ENCODE data around the gene PCGF6.
"Not testable (repeated sequence)": the region's sequence is repeated elsewhere in the genome, so short reads cannot be mapped to it uniquely, and the experiment has no call there.

The PCGF6 gene

GRCh38 chr10:103276896-103277712, 73.8 kb downstream of the PCGF6 start, which contains the start of gene INA:
TSS of gene INA (plus strand) at chr10:103277138. CDS start at chr10:103277212, 74 bp downstream.
- no peak for TF ChIP-seq CTCF (IDR thresholded peaks at IDR 0.05; ENCODE audit: control insufficient read depth, extremely low read depth, insufficient read depth)
- no peak within 1 kb of the TSS for H3K4me3 ChIP-seq (ENCODE audit: low read depth, low read length)
- DNase-seq (ENCODE audit: low read depth): no peak

- no peak for TF ChIP-seq CTCF (IDR thresholded peaks at IDR 0.05; ENCODE audit: control insufficient read depth, extremely low read depth, insufficient read depth)
- no peak overlapping the region for H3K4me3 ChIP-seq (ENCODE audit: low read depth, low read length)
- DNase-seq (ENCODE audit: low read depth): no peak
Observed at GRCh38 chr10:103276251-103276895, 74.6 kb downstream of the PCGF6 start.

- no peak for DNase-seq (ENCODE audit: low read depth)
- H3K4me3 ChIP-seq (ENCODE audit: low read depth, low read length): no peak overlapping the region
- TF ChIP-seq CTCF (IDR thresholded peaks at IDR 0.05; ENCODE audit: control insufficient read depth, extremely low read depth, insufficient read depth): no peak
Observed at GRCh38 chr10:103273041-103273441, 77.9 kb downstream of the PCGF6 start.

- TF ChIP-seq CTCF (IDR thresholded peaks at IDR 0.05; ENCODE audit: control insufficient read depth, extremely low read depth, insufficient read depth): no peak
- no peak overlapping the region for H3K4me3 ChIP-seq (ENCODE audit: low read depth, low read length)
- no peak for DNase-seq (ENCODE audit: low read depth)
Observed at GRCh38 chr10:103265717-103266329, 85.1 kb downstream of the PCGF6 start.

- no peak overlapping the region for H3K4me3 ChIP-seq (ENCODE audit: low read depth, low read length)
- TF ChIP-seq CTCF (IDR thresholded peaks at IDR 0.05; ENCODE audit: control insufficient read depth, extremely low read depth, insufficient read depth): no peak
- DNase-seq (ENCODE audit: low read depth): no peak
Observed at GRCh38 chr10:103262229-103262628, 88.7 kb downstream of the PCGF6 start.

- no peak for TF ChIP-seq CTCF (IDR thresholded peaks at IDR 0.05; ENCODE audit: control insufficient read depth, extremely low read depth, insufficient read depth)
- DNase-seq (ENCODE audit: low read depth): no peak
- H3K4me3 ChIP-seq (ENCODE audit: low read depth, low read length): no peak overlapping the region
Observed at GRCh38 chr10:103259989-103260388, 91.0 kb downstream of the PCGF6 start.

- not testable (repeated sequence) for H3K4me3 ChIP-seq (ENCODE audit: low read depth, low read length); DNase-seq (ENCODE audit: low read depth)
Observed at GRCh38 chr10:103258928-103259327, 92.0 kb downstream of the PCGF6 start.
